GM18511 (cell line): Measurements from ENCODE around the gene RALGAPB.
"Not testable (repeated sequence)": the region's sequence is repeated elsewhere in the genome, so short reads cannot be mapped to it uniquely, and the experiment has no call there.

Experiments used
- ATAC-seq: cut with Tn5 transposase; IDR thresholded peaks from one replicate; pipeline ENCODE4 v1.9.1; 2021; ENCODE audit warnings: mild to moderate bottlenecking, moderate library complexity; ENCODE audit not compliant: unreplicated experiment

The RALGAPB gene

DNA sequence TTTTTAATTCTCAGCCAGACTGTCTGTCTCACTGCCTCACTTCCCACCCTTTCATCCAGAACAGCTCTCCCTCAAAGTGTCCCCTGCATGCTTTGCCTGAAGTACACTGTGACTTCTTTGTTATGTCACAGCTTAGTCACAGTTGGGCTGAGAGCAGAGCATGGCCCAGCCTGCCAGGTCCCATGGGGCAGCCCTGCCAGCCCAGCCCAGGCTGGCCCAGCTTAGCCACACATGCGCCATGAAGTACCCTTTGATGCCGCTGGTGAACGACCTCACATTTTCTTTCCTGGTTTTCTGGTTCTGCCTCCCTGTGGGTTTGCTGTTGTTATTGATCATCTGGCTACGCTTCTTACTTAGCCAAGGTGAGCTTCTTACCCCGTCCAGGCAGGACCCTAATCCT lies 108.4 kb downstream of the RALGAPB start, which contains the start of gene ADIG:
Gene ADIG, plus strand, starts transcription at position 185 of the 400 bp plus-strand sequence. Its CDS starts 54 bp downstream, at position 239.
- no peak for ATAC-seq

DNA sequence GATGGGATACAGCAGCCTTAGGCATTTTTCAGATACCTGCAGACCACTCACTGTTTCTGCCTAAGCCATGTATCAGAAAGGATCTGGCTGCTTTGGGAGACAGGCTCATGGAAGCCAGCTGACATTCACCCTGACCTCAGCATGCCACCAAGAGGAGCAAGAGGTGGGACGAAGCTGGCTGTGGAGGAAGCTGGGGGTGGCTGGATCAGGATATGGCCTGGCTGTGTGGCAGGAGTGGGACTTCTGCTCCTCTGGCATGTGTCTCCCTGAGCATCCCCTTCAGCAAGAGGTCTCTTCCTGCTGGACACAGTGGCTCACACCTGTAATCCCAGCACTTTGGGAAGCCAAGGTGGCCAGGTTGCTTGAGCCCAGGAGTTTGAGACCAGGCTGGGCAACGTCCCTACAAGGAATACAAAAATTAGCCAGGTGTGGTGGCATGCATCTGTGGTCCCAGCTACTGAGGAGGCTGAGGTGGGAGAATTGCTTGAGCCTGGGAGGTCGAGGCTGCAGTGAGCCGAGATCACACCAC lies 109.3 kb downstream of the RALGAPB start:
- ATAC-seq = no peak

DNA sequence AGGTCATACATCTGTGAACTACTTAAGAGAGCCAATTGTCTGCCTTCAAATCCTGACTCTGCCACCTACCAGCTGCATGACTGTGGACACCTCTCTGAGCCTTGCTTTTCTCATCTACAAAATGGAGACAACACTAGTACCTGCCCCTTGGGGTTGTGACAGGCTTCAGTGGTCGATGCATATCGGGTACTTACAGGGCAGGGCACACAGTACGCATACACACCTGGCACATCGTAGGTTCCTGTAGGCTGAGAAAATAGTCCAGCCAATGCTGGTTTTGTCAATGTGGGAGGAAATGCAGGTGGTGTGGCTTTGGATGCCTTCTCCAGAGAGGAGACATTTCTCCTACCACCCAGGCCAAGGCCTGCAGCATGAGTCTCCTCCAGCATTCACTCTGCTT lies 110.7 kb downstream of the RALGAPB start:
- no peak for ATAC-seq

DNA sequence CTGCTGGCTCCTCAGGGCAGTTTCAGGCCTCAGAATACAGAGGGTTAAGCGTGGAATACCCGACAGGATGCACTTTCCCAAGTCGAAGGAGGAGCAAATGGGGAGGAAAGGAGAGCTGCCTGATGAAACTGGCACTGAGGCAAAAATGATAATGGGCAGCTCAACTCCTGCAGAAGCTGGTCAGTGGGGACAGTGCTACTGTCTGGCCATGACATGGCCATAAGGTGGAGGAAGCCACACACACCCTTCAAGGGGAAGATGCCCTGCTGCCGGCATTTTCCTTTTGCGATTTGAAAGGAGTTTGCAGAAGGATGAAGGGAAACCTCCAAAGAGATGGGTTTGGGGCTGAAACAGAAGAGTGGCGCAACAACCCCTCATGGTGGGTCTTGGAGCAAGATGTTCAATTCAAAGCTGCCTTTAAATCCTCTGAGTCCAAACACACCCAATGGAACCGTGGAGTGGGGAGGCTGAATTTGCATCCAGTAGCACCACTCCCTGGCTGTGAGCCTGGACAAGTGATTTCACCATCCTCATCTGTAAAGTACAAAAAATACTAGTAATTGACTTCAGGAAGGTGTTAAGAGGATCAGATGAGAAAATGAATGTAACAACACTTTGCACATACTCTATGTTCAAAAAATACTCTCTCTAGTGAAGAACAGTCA lies 111.6 kb downstream of the RALGAPB start:
- ATAC-seq = no peak

DNA sequence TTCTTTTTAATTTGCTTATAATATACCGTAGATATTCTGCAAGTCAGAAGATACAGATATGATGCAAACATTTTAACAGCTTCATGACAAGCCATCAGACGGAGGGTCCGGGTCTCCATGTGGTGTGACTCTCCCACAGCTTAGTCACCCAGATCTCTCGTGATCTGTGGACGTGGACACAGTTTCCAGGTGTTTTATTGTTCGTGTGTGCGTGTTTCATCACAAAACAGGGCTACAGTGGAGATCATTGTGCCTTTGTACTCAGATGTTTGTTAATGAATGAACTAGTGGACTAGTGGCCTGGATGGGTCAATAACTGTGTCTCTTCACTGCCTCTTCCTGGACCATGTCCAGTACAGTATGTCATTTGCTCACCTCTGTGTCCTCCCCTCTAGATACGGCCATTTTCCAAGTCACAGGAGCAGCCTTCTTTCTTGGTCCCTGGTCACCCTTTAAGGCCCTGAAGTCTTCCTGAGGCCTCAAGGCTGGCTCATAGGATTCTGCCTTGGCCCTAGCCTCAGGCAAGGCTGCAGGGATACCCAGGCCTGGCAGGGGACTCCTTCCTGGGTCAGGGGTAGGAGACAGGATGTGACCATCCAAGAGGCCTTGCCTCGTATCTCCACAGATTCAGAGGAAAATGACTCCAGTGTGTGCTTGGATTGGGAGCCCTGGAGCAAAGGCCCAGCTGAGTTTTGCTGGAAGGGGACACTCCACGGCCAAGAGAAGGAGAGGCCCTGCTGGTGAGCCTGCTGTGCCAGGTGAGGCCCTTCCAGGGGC lies 112.9 kb downstream of the RALGAPB start:
- no peak for ATAC-seq

DNA sequence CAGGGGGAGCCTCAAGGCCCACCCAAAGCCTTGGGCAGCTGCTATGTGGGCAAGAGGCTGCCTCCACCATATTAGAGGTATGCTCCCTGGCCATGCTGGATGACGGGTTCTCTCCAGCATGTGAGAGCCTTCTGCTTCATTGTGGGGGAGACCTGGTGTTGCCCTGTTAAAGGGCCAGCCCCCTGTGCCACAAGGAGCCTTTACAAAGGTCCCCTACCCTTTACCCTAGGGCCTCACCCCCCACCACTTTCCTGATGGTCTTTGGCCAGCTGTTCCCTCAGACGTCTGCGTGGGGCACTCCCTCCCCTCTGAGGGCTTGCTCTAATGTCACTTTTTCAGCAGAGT lies 113.5 kb downstream of the RALGAPB start:
- no peak for ATAC-seq

DNA sequence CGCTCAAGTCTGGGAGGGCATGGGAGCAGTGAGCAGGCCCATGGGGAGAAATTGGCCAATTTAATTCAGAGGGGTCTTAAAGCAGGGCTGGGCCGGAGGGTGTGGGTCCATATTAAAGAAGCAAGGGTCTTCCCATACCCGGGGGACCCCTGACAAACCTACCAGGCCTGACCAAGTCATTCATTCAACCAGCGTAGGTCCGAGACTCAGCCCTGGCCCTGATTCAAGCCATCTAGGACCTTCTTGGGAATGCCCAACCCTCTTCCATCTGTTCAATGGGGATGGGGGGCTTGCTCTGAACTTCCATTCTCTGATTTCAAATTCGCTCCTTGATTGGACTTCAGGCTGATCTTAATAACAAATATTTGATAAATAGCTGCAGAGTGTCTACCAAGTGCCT lies 115.7 kb downstream of the RALGAPB start:
- no peak for ATAC-seq

DNA sequence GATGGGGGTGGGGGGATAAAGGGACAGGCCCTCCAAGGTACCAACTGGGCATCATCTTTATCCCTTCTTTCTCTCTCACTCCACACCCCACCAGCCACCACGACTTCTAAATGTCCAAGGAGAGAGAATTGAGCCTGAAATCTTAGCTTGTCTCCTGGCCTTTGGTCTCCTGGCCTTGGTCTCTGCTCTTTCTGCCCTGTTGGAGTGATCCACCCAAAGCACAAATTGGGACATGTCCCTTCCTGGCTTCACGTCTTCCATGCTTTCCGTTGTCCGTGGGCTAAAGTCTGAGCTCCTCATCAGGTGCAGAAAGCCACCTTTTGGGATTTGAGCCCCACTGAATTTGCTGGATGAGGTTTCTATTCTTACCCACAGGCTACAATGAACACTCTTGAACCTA lies 116.7 kb downstream of the RALGAPB start:
- no peak for ATAC-seq

DNA sequence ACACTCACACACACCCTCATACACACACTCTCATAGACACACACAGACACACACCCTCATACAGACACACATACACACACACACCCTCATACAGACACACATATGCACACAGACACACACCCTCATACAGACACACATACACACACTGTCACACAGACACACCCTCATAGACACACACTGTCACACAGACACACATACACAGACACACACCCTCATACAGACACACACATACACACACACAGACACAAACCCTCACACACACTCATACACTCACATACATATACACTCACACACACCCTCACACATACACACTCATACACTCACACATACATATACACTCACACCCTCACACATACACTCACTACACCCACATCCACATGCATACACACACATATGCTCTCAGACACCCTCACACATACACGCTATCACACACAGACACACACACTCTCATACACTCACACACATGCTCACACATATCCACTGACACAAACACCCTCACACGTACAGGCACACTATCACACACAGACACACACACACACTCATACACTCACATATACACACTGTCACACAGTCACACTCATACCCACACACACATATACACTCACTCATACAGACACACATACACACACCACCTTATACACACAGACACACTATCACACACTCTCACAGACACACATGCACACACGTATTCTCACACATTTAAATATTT lies 117.5 kb downstream of the RALGAPB start:
- ATAC-seq = no peak

DNA sequence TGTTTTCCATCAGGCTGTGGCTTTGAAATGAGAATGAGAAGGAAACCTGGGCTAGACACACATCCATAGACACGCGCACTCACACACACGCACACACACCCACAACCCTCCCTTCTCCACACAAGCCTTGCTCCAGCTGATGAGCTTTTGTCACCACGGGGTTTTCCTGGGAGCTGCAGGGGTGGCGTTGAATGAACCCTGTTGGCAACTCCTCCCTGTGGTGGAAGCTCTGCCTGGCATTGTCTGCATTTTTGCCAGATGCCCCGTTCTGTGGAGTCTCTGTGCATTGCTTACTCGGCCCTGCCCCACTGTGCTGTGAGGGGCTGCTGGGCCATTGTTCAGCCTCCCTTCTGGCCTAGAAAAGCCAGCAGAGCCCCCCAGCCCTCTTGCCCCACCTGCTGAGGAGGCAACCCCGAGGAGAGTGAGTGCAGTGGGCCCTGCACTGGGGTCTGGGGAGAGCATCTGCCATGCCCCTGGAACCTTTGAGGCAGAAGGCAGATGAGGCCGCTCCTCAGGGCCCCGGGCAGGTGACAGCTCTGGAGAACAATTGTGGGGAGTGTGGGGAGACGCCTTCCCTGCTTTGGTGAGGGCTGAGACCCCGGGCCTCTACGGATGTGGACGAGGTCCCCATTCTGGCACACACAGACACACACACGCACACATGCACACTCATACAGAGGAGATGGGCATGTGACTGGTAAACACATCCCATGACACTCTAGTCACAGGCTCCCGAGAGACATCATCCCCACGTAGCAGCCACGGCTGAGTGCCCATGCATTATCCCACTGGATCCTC lies 118.2 kb downstream of the RALGAPB start:
- no peak for ATAC-seq

DNA sequence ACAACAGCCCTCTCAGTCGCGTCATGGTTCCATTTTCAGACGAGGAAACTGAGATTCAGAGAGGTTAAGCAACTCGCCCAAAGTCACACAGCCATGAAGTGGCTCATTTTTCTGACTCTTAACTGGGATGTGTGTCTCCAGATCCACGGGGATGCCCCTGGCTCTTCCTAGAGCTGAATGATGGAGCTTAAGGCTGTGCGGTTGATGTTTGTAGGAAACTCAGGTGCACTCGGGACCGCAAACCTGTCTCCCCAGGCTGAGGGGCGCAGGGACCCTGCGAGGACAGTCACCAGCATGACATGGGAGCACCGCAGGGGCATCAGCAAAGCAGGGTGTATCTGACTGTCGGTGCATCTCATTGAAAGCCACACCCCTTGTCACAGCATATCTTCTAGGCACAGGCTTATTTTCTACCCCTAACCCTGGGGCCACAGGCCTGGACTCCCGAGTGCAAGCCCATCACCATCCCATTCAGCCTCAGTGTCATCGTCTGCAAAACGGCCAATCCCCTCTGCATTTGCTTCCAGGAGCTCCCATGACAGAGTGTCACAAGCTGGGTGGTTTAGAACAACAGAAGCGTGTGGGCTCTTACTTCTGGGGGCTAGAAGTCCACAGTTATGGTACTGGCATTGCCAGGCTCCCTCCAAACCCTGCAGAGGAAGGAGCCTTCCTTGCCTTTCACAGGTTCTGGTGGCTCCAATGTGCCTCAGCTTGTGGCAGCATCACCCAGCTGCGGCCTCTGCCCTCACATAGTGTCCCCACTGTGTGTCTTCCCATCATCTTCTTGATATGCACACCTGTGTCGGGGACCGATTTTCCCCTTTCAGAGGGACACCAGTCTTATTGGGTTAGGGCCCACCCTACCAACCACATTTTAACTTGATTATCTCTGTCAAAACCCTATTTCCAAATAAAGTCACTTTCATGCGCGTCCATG lies 119.1 kb downstream of the RALGAPB start:
- no peak for ATAC-seq

DNA sequence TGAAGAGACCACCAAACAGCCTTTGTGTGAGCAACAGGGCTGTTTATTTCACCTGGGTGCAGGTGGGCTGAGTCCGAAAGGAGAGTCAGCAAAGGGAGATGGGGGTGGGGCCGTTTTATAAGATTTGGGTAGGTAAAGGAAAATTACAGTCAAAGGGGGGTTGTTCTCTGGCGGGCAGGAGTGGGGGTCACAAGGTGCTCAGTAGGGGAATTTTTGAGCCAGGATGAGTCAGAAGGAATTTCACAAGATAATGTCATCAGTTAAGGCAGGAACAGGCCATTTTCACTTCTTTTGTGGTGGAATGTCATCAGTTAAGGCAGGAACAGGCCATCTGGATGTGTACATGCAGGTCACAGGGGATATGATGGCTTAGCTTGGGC lies 119.8 kb downstream of the RALGAPB start:
- ATAC-seq = not testable (repeated sequence)

DNA sequence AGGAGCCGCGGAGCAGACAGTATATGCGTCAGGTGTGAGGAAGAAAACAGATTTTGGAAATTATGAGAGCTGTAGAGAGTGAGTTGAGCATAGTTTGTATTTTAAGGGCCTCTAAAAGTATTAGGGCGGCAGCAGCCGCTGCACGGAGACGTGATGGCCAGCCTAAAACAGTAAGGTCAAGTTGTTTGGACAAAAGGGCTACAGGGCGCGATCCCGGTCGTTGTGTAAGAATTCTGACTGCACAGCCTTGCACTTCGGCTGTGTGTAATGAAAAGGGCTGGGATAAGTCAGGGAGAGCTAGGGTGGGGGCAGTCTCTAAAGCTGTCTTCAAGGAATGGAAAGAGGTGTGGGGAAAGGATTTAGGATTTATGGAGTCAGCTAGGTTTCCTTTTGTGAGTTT lies 121.6 kb downstream of the RALGAPB start:
- ATAC-seq = not testable (repeated sequence)

DNA sequence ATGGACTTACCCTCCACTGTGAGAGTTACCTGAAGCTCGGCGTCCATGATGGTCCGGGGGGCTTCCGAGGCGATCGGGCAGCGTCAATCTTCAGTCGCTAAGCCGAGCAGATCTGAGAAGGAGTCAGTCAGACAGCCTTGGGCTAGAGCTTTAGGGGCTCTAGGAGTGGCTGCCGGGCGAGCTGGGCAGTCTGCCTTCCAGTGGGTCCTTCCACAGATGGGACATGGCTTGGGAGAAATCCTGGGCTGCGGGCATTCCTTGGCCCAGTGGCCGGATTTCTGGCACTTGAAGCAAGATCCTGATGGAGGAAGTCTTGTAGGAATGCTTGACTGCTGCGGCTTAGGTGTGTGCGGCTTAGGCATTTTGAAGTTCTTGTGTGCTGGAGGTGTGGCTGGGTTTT lies 123.2 kb downstream of the RALGAPB start:
- not testable (repeated sequence) for ATAC-seq

DNA sequence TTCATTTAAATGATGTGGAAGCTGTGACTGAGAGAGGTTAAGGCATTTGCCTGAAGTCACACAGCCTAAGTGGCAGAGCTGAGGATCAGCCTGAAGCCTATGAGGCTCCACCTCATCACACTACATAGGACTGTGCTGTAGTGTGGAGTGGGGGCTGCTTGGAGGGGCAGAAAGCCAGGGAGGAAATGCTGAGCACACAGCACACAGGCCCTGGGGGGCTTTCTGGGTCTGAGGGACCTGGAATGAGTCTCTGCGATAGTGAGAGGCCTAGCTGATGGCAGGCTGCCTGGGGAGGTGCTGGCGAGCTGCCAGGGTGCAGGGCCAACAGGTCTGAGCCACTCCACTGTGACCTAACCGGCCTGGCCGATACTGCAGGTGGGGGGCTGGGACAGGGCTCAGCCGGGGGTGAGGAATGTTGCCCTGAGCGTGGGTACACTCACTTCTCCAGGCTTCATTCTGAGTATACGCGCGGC lies 126.8 kb downstream of the RALGAPB start:
- no peak for ATAC-seq

DNA sequence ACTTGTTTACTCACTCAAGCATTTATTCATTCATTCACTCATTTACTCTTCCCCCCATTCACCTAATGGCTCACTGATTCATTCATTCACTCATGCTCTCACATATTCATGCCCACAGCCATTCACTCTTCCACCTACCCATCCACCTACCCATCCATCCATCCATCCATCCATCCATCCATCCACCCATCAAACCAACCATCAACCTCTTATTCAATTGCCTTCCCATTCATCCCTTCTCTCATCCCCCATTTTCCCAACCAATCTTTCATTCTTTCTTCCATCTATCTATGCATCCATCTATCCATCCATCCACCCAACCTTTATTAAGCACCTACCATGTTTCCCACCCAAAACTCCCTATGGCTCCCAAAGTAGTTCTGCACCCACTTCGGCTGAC lies 127.4 kb downstream of the RALGAPB start:
- ATAC-seq = no peak

DNA sequence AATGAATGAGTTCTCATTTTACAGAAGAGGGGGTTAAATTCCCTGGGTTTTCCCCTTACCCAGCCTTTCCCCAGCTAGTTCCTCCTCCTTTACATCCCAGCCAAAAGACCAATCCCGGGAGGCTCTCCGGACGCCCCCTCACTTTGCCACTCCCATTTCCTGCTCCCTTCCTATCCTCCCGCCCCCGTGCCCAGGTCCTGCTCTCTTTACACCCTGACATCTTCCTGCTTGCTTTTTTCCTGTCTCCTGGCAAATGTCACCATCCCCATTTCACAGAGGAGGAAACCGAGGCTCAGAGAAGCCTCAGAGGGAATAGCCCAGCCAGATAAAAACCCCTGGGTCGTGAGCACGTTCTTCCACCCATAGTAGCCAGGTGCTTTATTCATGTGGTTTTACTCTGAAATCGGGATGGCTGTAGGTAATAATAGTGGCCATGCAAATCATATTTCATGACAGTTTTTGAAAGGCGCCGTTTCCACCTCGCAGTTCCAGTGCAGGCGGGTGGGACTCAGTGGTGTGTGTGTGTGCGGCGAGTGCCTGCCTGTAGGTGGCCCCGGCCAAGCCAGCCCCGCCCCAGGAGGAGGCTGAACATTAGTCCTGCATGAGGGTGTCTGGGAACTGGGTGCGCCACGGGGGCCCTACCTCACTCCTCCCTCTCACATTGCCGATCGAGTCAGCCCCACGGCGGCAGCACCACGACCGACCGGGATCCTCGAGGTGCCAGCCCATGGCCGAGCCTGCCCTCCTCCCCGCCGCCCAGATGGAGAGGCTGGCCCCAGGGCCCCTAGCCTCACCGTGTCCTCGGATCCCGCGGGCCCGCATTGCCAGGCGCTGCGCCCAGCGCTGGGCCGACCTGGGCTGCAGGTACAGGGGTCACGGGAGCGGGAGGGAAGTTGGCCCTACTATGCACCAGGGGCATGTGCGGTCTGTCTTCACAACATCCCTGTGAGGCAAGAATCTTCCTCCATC lies 128.9 kb downstream of the RALGAPB start, which contains the start of gene ARHGAP40:
Gene ARHGAP40, plus strand, starts transcription at position 594 of the 969 bp plus-strand sequence.
- no peak for ATAC-seq

DNA sequence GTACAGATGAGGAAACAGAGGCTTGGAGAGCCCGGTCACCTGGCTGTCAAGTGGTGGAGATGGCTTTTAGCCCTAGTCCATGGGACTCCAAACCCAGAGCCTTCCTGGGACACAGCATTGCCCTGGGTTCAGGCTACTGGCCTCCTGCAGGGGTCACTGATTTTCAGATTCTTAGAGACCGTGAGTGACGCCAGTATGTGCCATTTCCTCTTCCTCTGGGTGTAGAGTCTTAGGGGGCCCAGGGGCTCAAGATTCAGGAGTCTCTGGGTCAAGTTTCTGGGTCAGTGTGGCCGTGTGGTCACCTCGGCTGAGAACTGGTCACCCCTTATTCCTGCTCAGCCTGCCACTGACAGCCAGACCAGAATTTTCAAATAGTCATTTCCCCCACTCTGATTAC lies 129.5 kb downstream of the RALGAPB start:
- ATAC-seq = no peak
